NCI-H345 (cell line): ENCODE results near the gene RSPH1.
A peak's percentile ranks its signal among the peaks of the same experiment; 100 is the strongest.
"Not testable (repeated sequence)": the region's sequence is repeated elsewhere in the genome, so short reads cannot be mapped to it uniquely, and the experiment has no call there.

ENCODE experiments used
- DNase-seq: peaks from one replicate; lab custom pipeline; 2025; lab: John Stamatoyannopoulos, UW

The RSPH1 gene

GRCh38 chr21:42486072-42486471 is 10.0 kb downstream of the RSPH1 start:
- no peak for DNase-seq

GRCh38 chr21:42484966-42485365 is 11.1 kb downstream of the RSPH1 start:
- no peak for DNase-seq

- DNase-seq: no peak
Measured at GRCh38 chr21:42481169-42481568, 14.9 kb downstream of the RSPH1 start.

- no peak for DNase-seq
Measured at GRCh38 chr21:42480736-42481135, 15.3 kb downstream of the RSPH1 start.

- no peak for DNase-seq
Measured at GRCh38 chr21:42479582-42479981, 16.4 kb downstream of the RSPH1 start.

- no peak for DNase-seq
Measured at GRCh38 chr21:42478504-42478903, 17.5 kb downstream of the RSPH1 start.

GRCh38 chr21:42476388-42477331 is 19.4 kb downstream of the RSPH1 start:
- DNase-seq: no peak

- DNase-seq: no peak
Measured at GRCh38 chr21:42475526-42476387, 20.3 kb downstream of the RSPH1 start.

- DNase-seq: no peak
Measured at GRCh38 chr21:42475036-42475435, 21.0 kb downstream of the RSPH1 start.

GRCh38 chr21:42474043-42474831 is 21.8 kb downstream of the RSPH1 start:
- DNase-seq: peak; percentile 18

- DNase-seq: no peak
Measured at GRCh38 chr21:42473498-42474042, 22.5 kb downstream of the RSPH1 start.

- no peak for DNase-seq
Measured at GRCh38 chr21:42472521-42472920, 23.5 kb downstream of the RSPH1 start.

- DNase-seq: no peak
Measured at GRCh38 chr21:42471716-42472330, 24.2 kb downstream of the RSPH1 start.

- DNase-seq: no peak
Measured at GRCh38 chr21:42471206-42471605, 24.8 kb downstream of the RSPH1 start.

- not testable (repeated sequence) for DNase-seq
Measured at GRCh38 chr21:42469726-42470125, 26.3 kb downstream of the RSPH1 start.

- no peak for DNase-seq
Measured at GRCh38 chr21:42469272-42469671, 26.8 kb downstream of the RSPH1 start.

- no peak for DNase-seq
Measured at GRCh38 chr21:42468491-42469131, 27.4 kb downstream of the RSPH1 start.

- DNase-seq: no peak
Measured at GRCh38 chr21:42467140-42467983, 28.7 kb downstream of the RSPH1 start.

- DNase-seq: no peak
Measured at GRCh38 chr21:42466700-42467099, 29.3 kb downstream of the RSPH1 start.

GRCh38 chr21:42465803-42466127 is 30.3 kb downstream of the RSPH1 start:
- no peak for DNase-seq
